Neutrophil (primary cell): ENCODE results near the gene LINC01488.

ENCODE experiments used
- H3K27ac ChIP-seq: fragments of 200-600 bp; sonication (generic); 2 replicates; pipeline ENCODE4 v1.5.1; 2016; ENCODE audit warnings: mild to moderate bottlenecking, moderate library complexity
- H3K27me3 ChIP-seq: fragments of 200-600 bp; sonication (generic); 2 replicates; pipeline ENCODE4 v1.6.0; 2016; ENCODE audit warnings: mild to moderate bottlenecking
- H3K36me3 ChIP-seq: fragments of 200-600 bp; sonication (generic); 2 replicates; pipeline ENCODE4 v1.5.1; 2017
- H3K4me1 ChIP-seq, 2 experiments: fragments of 200-600 bp in 1 of 2; sonication (generic) in 1 of 2; 1 replicate in 1 of 2; 2 replicates in 1 of 2; pipeline versions ENCODE4 v1.5.1 to v1.6.1; 2013 to 2016; ENCODE audit warnings: low read depth in 1 of 2, low read length in 1 of 2, mild to moderate bottlenecking in 1 of 2, moderate library complexity in 1 of 2; ENCODE audit not compliant: control insufficient read depth in 1 of 2, insufficient read depth in 1 of 2
- H3K4me3 ChIP-seq, 2 experiments: fragments of 200-600 bp in 1 of 2; sonication (generic) in 1 of 2; 1 replicate in 1 of 2; 2 replicates in 1 of 2; pipeline ENCODE4 v1.5.1; 2013 to 2016; ENCODE audit warnings: low read depth in 1 of 2, low read length in 1 of 2, mild to moderate bottlenecking in 1 of 2, moderate library complexity in 1 of 2
- H3K9me3 ChIP-seq: fragments of 200-600 bp; sonication (generic); 2 replicates; pipeline ENCODE4 v1.5.1; 2016
- TF ChIP-seq, protein P1 (sequence below): fragments of 200-600 bp; sonication (generic); IDR thresholded peaks from 2 replicates; pipeline ENCODE4 v1.5.1; 2016; ENCODE audit warnings: antibody characterized with exemption

Gene LINC01488

DNA sequence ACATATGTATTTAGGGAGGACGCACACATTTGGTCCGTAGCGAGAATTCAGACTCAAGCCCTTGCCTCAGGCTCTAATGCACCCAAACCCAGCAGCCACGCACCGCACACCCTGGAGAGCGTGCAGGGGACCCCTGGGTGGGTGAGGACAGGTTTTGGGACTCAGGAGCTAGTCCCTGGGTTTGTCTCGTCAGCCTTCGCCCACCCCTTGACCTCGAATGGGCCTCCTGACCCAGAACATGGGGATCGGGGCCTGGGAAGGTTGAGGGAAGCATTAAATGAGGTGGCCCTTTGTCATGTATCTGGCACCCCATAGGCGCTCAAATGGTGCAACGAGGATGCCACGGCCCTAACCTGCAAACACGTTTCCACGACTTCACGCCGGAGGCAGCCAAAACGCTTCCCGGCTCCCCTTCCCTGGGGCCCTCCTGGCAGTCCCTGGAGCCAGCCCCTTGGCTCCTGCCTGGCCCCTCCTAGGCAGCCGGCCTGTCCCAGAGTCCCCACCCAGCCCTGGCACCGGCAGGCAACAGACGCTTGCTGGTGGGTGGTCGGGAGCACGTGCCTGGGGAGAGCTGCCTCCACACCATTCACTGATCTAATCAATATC is 5.5 kb upstream of the LINC01488 start:
- Histone ChIP-seq H3K27ac (no peak overlapping the region), H3K27me3 (peaks cover 16% of the 10 kb centered on the region), H3K9me3 (no peaks in the 10 kb centered on the region), H3K36me3 (no peaks in the 10 kb centered on the region), H3K4me1 (no peaks in the 10 kb centered on the region), H3K4me3 (no peak overlapping the region)
- TF ChIP-seq, protein P1, sequence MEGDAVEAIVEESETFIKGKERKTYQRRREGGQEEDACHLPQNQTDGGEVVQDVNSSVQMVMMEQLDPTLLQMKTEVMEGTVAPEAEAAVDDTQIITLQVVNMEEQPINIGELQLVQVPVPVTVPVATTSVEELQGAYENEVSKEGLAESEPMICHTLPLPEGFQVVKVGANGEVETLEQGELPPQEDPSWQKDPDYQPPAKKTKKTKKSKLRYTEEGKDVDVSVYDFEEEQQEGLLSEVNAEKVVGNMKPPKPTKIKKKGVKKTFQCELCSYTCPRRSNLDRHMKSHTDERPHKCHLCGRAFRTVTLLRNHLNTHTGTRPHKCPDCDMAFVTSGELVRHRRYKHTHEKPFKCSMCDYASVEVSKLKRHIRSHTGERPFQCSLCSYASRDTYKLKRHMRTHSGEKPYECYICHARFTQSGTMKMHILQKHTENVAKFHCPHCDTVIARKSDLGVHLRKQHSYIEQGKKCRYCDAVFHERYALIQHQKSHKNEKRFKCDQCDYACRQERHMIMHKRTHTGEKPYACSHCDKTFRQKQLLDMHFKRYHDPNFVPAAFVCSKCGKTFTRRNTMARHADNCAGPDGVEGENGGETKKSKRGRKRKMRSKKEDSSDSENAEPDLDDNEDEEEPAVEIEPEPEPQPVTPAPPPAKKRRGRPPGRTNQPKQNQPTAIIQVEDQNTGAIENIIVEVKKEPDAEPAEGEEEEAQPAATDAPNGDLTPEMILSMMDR, result no peak

DNA sequence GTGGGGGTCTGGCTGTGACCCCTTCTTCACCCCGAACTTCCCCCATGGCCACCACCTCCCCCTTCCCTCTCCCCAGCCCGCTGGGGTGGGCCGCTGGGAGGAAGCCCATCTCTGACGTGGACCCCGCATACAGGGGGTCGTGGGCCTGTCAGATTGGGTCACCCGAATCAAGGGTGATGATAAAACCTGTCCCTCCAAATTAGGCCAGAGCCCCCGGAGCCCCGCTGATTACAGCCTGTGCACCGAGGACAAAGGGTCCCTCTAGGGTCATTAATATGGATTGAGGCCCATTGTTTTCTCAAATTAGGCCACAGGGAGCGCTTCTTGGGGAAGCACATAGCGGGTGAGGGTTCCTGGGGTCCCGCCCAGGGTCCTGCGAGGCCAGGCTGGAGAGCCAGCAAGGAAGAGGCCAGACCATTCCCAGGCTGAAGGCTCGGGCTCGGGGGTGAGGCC is 4.9 kb upstream of the LINC01488 start:
- no peaks in the 10 kb centered on the region for H3K4me1 ChIP-seq
- no peak overlapping the region for H3K4me3 ChIP-seq
- no peaks in the 10 kb centered on the region for H3K9me3 ChIP-seq
- H3K27ac ChIP-seq, result no peak overlapping the region
- H3K36me3 ChIP-seq, result no peaks in the 10 kb centered on the region
- TF ChIP-seq, protein P1, result no peak
- peaks cover 10% of the 10 kb centered on the region for H3K27me3 ChIP-seq

DNA sequence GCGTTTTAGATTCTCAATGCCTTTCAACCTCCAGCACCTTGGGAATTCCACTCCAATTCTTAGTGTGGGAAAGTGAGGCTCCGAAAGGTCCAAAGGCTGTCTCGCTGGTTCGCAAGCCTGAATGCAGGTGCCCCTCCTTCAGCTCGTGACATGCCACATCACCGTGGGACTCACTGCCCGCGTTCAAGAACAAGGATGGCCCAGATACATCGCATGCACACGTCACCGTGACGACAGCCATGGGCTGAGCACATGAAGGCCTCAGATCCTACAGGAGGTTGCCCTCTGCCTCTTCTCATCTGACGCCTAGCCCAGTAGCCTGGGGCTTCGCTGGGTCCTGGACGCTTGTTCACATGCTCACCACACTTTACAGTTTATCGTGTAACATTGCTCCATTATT is 4.4 kb upstream of the LINC01488 start:
- no peak overlapping the region for H3K27ac ChIP-seq
- TF ChIP-seq, protein P1, result no peak
- peaks cover 4% of the 10 kb centered on the region for H3K27me3 ChIP-seq
- H3K4me1 ChIP-seq, result no peaks in the 10 kb centered on the region
- H3K9me3 ChIP-seq, result no peaks in the 10 kb centered on the region
- H3K4me3 ChIP-seq, result no peak overlapping the region
- no peaks in the 10 kb centered on the region for H3K36me3 ChIP-seq

DNA sequence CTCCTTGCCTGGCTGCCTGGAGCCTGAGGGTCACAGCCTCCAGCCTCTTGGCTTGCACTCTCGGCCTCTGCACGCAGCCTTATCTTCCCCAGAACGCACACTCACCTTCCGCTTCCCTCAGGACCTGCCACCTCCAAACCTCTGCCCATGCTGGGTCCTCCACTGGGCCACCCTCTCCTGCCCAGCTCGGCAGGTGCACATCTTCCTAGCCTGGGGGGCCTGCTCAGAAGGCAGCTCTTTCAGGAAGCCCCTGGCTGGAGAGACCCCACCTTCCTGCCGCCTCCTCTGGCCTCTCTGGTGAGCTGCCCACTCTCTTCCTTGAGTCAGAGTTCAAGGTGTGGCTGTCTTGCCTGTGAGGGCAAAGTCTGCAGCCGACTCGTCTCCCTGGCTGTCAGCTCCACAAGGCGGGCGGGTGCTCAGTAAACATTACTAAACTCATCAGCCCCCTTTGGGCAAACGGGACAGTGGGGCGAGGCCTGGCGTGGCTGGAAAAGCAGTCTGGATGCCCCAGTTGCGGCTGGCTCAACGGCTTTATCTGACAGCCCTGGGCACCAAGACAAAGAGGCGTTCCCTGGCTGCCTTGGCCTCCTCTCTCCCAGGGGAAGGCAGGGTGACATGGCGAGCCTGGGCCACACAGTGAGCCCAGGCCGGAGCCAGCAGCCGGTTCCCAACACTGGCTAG is 1.7 kb upstream of the LINC01488 start:
- Histone ChIP-seq H3K27ac (no peak overlapping the region), H3K4me1 (no peaks in the 10 kb centered on the region), H3K36me3 (no peaks in the 10 kb centered on the region), H3K9me3 (no peaks in the 10 kb centered on the region), H3K4me3 (no peak overlapping the region), H3K27me3 (no peaks in the 10 kb centered on the region)
- TF ChIP-seq, protein P1, result no peak

DNA sequence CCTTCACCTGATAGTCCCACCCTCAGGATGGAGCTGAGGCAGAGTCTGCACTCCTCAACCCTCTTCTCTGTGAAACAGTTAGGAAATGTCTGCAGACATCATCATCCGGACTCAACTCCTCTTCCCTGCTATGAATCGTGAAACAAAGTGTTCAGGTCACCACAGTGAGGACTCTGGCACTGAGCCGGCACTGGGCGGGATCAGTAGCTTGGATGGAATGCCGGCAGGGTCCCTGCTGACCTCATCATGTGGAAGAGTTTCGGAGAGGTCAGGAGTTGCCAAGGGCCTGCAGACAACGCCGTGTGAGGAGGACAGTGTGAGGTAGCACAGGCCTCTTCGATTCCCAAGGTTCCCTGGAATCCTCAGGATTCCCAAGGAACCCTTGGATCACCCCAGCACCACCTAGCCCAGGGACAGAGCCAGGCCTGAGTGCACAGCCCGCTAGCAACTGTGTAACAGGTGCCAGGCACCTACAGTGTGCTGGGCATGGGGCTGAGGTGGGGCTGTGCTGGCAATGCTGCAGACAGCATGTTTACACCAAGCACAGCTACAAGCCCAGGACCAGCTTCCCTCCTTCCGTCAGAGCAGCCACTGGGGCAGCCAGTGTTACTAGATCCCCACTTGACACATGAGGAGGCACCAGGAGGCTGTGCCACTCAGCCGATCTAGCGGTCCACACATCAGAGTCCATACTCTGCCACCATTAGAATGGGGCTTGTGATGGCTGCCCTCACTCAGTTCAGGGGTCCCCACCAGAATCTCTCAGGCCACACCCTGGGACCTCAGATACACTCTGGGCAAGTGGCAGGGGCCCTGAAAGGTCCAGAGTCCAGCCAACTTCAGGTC is 693 bp upstream of the LINC01488 start:
- H3K36me3 ChIP-seq, result no peaks in the 10 kb centered on the region
- no peak overlapping the region for H3K4me3 ChIP-seq
- H3K27me3 ChIP-seq, result no peaks in the 10 kb centered on the region
- no peak overlapping the region for H3K27ac ChIP-seq
- TF ChIP-seq, protein P1, result no peak
- H3K9me3 ChIP-seq, result no peaks in the 10 kb centered on the region
- H3K4me1 ChIP-seq, result no peaks in the 10 kb centered on the region
